Spleen (tissue), 7 donors: ENCODE measurements around the gene ABRACL.

Source experiments
- POLR2A ChIP-seq, 3 donors: fragments of 450-650 bp; IDR thresholded peaks; one replicate each; pipeline ENCODE4 v1.5.1; 2017; ENCODE audit warnings: antibody characterized with exemption in 3 of 3, mild to moderate bottlenecking in 1 of 3
- POLR2AphosphoS5 ChIP-seq, 3 donors: sonication (generic); formaldehyde crosslinking; IDR thresholded peaks; one replicate each; pipeline ENCODE4 v1.5.1; 2017; ENCODE audit warnings: antibody characterized with exemption in 3 of 3
- TF ChIP-seq, protein P1 (sequence below), 11 experiments: fragments of 200-600 bp in 7 of 11; fragments of 450-650 bp in 4 of 11; sonication (generic) in 4 of 11; IDR thresholded peaks in 8 of 11; conservative IDR thresholded peaks in 3 of 11; 1 replicate in 7 of 11; 2 replicates in 4 of 11; pipeline versions ENCODE4 v1.4.0 to v1.8.0; 2016 to 2021; ENCODE audit warnings: antibody characterized with exemption in 11 of 11, inconsistent platforms in 4 of 11, mild to moderate bottlenecking in 1 of 11
- donor health status: DM: no; HTN: no; CAD: no; lungs with moderate emphysema.
- donor health status: DM: no; HTN: no; CAD: no.
- donor health status: DM: no; HTN: no; CAD: no.

DNA sequence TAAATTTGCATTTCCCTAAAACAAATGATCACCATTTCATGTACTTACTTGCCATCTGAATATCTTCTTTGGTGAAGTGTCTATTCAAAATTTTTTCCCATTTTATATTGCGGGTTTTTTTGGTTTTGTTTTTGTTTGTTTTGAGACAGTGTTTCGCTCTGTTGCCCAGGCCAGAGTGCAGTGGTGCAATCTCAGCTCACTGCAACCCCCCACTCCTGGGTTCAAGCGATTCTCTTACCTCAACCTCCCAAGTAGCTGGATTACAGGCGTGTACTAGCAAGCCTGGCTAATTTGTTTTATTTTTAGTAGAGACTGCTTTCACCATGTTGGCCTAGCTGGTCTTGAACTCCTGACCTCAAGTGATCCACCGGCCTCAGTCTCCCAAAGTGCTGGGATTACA is 31.4 kb upstream of the ABRACL start:
- TF ChIP-seq, protein P1, sequence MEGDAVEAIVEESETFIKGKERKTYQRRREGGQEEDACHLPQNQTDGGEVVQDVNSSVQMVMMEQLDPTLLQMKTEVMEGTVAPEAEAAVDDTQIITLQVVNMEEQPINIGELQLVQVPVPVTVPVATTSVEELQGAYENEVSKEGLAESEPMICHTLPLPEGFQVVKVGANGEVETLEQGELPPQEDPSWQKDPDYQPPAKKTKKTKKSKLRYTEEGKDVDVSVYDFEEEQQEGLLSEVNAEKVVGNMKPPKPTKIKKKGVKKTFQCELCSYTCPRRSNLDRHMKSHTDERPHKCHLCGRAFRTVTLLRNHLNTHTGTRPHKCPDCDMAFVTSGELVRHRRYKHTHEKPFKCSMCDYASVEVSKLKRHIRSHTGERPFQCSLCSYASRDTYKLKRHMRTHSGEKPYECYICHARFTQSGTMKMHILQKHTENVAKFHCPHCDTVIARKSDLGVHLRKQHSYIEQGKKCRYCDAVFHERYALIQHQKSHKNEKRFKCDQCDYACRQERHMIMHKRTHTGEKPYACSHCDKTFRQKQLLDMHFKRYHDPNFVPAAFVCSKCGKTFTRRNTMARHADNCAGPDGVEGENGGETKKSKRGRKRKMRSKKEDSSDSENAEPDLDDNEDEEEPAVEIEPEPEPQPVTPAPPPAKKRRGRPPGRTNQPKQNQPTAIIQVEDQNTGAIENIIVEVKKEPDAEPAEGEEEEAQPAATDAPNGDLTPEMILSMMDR (IDR thresholded peaks at IDR 0.05 in 8 of 11, conservative IDR thresholded peaks at IDR 0.05 in 3 of 11), result no peak
- TF ChIP-seq POLR2AphosphoS5 (IDR thresholded peaks at IDR 0.05) (no peak), POLR2A (IDR thresholded peaks at IDR 0.05) (no peak)
